ENCODE results near the gene MORN3. TPM values are rescaled to one million over a fixed set of nuclear protein-coding genes. Genes with fewer than 3 reads are reported as not detected.

Gene MORN3, protein sequence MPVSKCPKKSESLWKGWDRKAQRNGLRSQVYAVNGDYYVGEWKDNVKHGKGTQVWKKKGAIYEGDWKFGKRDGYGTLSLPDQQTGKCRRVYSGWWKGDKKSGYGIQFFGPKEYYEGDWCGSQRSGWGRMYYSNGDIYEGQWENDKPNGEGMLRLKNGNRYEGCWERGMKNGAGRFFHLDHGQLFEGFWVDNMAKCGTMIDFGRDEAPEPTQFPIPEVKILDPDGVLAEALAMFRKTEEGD
- 0.29 and 0.80 TPM in 2 replicates for total RNA-seq

GRCh38 chr12:121669521-121669900 lies at the start of gene MORN3:
Gene MORN3 (minus strand): TSS chr12:121669654. CDS start chr12:121669483, 171 bp downstream.

GRCh38 chr12:121712461-121713256 lies 43.2 kb upstream of the MORN3 start, which contains the start of gene TMEM120B:
Gene TMEM120B (plus strand): TSS chr12:121712752. CDS start chr12:121712896, 144 bp downstream.

GRCh38 chr12:121626087-121626852 lies 43.2 kb downstream of the MORN3 start, which contains the start of gene ORAI1:
Gene ORAI1 (plus strand): TSS chr12:121626530.

Small RNA genes within 50 kb of the gene (small RNA-seq; reads per million reads assigned to genes)
- gene RNU6-1004P: not detected

Other genes starting within 250 kb of the MORN3 start
- 41.3 and 44.3 TPM in 2 replicates for gene KDM2B, start 88.6 kb downstream of the MORN3 start, total RNA-seq
- 13.4 and 22.5 TPM in 2 replicates for gene ORAI1, start 43.1 kb downstream of the MORN3 start, total RNA-seq
- gene TMEM120B, start 43.1 kb upstream of the MORN3 start, total RNA-seq: 6.3 and 11.8 TPM in 2 replicates
- 17.0 and 18.2 TPM in 2 replicates for gene RHOF, start 124.0 kb upstream of the MORN3 start, total RNA-seq
- 5.7 and 8.0 TPM in 2 replicates for gene SETD1B, start 134.4 kb upstream of the MORN3 start, total RNA-seq
- not detected in 2 replicates for gene HPD, start 189.2 kb upstream of the MORN3 start, total RNA-seq
- gene PSMD9, start 219.1 kb upstream of the MORN3 start, total RNA-seq: 41.2 and 59.0 TPM in 2 replicates
- gene CFAP251, start 248.9 kb upstream of the MORN3 start, total RNA-seq: 3.6 and 4.3 TPM in 2 replicates